K562 treated with DMSO at 1 percent for 4 hours (cell line): ENCODE data around the gene ABHD14A. TPM values are rescaled to one million over a fixed set of nuclear protein-coding genes. Genes with fewer than 3 reads are reported as not detected.

Experiments used
- total RNA-seq: library from RNA; unstranded; fragments of 300-600 nt; gene quantifications from 2 replicates; pipeline ENCODE4 v1.2.3, GENCODE V29; 2022; ENCODE audit not compliant: insufficient read depth

ABHD14A gene
- total RNA-seq = 15.3 and 17.4 TPM in 2 replicates

GRCh38 chr3:51974963-51975851, at the start of gene ABHD14A:
Gene ABHD14A (plus strand): TSS chr3:51975064. CDS start chr3:51975136, 72 bp downstream.

DNA sequence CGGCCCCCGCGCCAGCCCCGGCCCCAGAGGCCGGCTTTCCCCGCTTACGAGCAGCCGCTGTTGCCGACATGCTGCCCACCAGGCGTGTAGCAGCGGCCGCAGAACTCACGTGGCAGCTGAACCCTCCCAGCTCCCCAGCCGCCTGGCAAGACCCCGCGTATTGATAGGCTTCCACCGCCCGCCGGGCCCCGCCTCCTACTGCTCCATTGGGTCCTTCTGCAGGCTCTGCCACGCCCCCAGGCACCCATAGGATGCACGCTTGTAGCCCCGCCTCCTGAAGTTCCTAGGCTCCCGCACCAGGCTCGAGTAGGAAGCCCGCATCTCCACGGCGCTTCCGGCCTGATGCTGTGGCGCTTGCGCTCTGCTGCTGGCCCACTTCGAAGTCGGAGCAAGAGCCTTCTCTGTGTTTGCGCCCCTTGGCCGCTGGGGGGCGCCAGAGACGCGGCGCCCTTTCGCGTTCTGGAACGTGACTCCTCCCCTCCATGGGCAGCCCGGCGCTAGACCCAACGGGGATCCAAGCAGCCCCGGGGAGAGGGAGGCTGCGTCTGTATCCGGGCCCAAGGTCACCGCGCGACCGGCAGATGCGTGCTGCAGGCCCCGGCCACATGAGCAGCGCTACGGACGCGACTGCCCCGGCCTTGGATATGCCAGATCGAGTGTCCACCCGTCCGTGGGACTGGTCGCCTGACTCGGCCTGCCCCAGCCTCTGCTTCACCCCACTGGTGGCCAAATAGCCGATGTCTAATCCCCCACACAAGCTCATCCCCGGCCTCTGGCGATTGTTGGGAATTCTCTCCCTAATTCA, 32.9 kb upstream of the ABHD14A start, which contains the start of the genes PARP3 and RRP9:
Gene PARP3 (plus strand): TSS at position 566 of the 805 bp plus-strand sequence. CDS start 993 bp downstream, outside the sequence.
Gene RRP9 (minus strand): TSS at position 107 of the 805 bp plus-strand sequence. CDS start 37 bp downstream, at position 70.

DNA sequence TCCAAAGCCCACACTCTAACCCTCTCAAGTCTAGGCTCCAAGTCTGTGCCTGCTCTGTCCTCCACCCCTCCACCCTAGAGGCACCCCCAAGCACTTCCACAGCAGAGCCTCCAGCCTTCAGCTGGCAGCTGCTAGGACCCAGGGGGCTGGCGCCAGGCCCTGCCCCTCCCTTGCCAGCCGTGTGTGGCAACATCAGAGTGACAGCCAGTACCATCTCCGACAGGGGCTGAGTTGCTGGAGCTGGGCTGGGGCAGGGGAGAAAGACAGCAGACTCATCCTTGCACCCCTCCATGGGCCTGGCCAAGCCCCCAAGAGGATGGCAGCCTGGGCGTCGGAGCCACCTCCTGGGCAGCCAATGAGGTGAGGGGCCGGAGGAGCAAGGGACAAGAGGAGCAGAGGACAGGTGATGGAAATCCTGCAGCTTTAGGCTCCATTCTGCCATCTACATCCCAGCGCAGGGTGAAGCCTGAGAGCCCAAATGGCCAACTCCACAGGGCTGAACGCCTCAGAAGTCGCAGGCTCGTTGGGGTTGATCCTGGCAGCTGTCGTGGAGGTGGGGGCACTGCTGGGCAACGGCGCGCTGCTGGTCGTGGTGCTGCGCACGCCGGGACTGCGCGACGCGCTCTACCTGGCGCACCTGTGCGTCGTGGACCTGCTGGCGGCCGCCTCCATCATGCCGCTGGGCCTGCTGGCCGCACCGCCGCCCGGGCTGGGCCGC, 19.5 kb upstream of the ABHD14A start, which contains the start of gene GPR62:
Gene GPR62 (plus strand): TSS at position 207 of the 718 bp plus-strand sequence. CDS start 272 bp downstream, at position 479.

GRCh38 chr3:51967384-51968169, 7.3 kb upstream of the ABHD14A start, which contains the start of gene PCBP4:
Gene PCBP4 (minus strand): TSS chr3:51967454. CDS start chr3:51961240, 6,214 bp downstream.

GRCh38 chr3:51982838-51983577, 8.1 kb downstream of the ABHD14A start, which contains the start of gene ACY1:
Gene ACY1 (plus strand): TSS chr3:51983535. CDS start chr3:51984065, 530 bp downstream.

GRCh38 chr3:51995346-51996163, 20.7 kb downstream of the ABHD14A start, which contains the start of gene RPL29:
Gene RPL29 (minus strand): TSS chr3:51995895. CDS start chr3:51995461, 434 bp downstream.

Other genes starting within 250 kb of the ABHD14A start
- gene IQCF6, start 195.8 kb upstream of the ABHD14A start, total RNA-seq = not detected in 2 replicates
- not detected in 2 replicates for gene IQCF2, start 113.4 kb upstream of the ABHD14A start, total RNA-seq
- gene IQCF5, start 99.5 kb upstream of the ABHD14A start, total RNA-seq = not detected in 2 replicates
- not detected in 2 replicates for gene IQCF1, start 71.7 kb upstream of the ABHD14A start, total RNA-seq
- gene RRP9, start 33.2 kb upstream of the ABHD14A start, total RNA-seq = 19.2 and 27.0 TPM in 2 replicates
- gene PARP3, start 32.7 kb upstream of the ABHD14A start, total RNA-seq = 4.2 and 5.1 TPM in 2 replicates
- 0.38 TPM in 1 of 2 replicates, not detected in the other for gene GPR62, start 19.7 kb upstream of the ABHD14A start, total RNA-seq
- 13.6 and 14.1 TPM in 2 replicates for gene PCBP4, start 7.6 kb upstream of the ABHD14A start, total RNA-seq
- gene ABHD14B, start 1.0 kb upstream of the ABHD14A start, total RNA-seq = 60.7 and 81.3 TPM in 2 replicates
- gene ACY1, start 8.5 kb downstream of the ABHD14A start, total RNA-seq = 57.4 and 103 TPM in 2 replicates
- gene RPL29, start 20.8 kb downstream of the ABHD14A start, total RNA-seq = 2,779 and 2,851 TPM in 2 replicates
- gene DUSP7, start 81.5 kb downstream of the ABHD14A start, total RNA-seq = 6.8 and 9.7 TPM in 2 replicates
- gene POC1A, start 179.4 kb downstream of the ABHD14A start, total RNA-seq = 19.6 and 22.7 TPM in 2 replicates
- gene ALAS1, start 223.1 kb downstream of the ABHD14A start, total RNA-seq = 33.8 and 49.6 TPM in 2 replicates